ENCODE data around the gene PLPPR2.
"Not testable (repeated sequence)": the region's sequence is repeated elsewhere in the genome, so short reads cannot be mapped to it uniquely, and the experiment has no call there.

The PLPPR2 gene

DNA sequence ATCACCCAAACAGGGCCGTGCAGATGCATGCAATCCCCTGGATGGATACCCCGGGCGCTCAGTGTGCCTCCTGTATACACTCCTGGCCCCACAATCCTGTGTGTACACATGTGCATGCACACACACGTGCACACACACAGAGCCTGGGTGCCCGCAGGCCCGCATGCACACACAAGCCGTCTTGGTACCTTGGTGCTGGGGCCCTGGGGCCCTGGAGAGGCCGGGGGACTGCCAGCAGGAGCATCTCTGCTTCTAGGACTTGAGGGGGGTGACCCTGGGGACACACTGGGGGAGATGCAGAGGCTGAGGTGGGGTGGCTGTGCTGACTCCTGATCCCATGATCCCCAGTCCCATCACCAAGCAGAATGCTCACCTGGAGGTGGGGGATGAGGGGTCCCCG, 44.4 kb downstream of the PLPPR2 start:
- no peak for DNase-seq (ENCODE audit: low spot score)

DNA sequence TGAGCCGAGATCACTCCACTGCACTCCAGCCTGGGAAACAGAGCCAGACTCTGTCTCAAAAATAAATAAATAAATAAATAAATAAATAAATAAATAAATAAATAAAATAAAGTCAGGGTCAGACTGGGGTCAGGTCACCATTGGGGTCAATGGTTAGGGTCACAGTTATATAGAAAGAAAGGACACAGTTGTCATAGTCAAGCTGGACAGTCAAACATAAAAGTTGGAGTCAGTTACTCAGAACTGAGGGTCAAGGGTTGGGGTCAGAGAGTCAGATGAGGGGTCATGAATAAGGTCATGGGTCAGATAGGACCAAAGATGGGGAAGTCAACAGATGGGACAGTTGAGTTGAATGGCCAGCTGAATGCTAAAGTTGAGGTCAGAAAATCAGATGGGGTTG, 45.6 kb downstream of the PLPPR2 start:
- DNase-seq (ENCODE audit: low spot score) = no peak

DNA sequence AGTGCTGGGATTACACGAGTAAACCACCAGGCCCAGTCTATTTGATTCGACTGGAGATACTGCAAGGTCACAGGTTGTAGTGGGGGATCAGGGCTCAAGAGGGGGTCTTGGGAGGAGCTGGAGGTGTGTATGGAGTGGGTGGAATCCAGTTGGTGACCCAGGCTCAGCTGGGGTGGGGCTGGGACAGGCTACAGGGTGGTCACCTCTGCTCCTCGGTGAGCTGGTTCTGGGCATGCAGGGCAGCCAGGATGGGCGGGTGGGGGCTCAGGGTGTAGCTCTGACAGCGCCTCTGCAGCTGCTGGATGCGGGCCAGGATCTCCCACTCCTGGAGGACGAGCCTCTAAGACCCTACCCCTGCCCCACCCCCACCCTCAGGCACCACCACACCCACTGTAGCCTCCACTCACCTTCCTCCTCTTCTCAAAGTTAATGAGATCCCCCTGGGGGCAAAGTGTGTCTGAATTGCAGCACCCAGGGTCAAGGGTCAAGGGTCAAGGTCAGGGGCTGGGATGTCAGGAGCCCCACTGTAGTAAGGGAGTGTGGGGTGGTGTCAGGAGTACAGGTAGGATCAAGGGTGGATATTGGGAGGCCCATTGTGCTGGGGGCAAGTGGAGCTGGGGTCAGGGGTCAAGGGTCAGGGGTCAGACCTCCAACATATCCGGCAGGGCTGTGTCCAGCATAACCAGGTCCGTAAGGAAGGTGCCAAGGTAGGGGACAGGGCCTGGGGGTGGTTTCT, 46.7 kb downstream of the PLPPR2 start:
- DNase-seq (ENCODE audit: low spot score) = no peak

DNA sequence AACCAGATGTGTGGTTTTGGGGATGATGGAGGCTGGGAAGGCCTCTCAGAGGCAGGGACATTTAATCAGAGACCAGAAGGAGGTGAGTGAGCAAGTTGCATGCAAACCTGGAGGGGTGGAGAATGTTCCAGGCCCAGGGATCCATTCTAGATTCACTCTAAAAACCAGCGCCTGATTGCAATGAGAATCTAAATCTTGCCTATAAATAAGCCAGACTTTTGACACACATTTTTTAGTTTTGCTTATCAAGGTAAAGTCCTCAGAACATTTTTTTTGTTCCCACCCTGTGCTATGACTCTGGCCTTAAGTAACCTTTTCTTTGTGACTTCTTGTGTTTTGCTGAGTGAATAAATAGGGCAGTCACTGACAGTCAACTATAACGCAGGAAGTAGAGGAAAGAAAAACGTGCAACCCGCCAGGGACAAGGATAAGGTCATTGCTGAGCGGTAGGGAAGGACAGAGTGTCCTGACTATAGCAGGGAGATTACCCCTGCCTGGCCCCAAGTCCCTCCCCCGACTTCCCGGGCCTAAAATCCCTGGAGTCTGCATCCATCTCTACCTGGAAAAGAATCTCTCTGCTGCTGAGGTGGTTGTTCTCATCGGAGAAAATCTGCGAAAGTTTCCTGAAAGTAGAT, 49.5 kb downstream of the PLPPR2 start:
- no peak for DNase-seq (ENCODE audit: low spot score)

DNA sequence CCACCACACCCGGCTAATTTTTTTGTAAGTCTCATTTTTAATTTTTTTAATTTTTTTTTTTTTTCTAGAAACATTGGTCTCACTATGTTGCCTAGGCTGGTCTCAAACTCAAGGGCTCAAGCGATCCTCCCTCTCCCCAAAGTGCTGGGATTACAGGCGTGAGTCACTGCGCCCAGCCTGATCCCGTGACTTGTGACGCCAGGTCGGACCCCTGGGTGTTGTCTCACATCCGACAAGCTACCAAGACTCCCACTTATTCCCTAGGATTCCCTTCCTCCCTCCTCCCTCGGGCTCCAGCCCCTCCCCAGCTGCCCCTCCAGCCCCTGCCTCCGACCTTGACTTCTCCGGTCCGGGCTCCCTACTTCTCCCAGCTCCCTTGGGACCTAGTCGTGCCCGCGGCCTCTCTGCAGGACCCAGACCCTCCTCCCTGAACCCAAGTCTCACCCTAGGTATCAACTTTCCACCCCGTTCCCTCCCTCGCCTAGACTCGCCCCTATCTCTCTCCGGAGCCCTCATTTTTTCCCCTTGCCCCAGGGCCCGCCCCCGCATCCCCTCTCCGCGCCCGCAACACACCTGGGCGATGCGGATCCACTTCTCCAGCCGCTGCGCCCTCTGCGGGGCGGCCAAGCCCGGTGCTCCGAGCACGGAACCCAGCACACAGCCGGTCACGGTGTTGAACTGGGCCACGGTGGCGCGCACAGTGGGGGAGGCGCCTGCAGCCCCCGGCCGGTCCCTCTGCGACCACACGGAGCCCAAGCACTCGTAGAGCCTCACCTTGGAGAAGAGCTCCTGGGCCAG, 50.8 kb downstream of the PLPPR2 start:
- DNase-seq (ENCODE audit: low spot score) = no peak

DNA sequence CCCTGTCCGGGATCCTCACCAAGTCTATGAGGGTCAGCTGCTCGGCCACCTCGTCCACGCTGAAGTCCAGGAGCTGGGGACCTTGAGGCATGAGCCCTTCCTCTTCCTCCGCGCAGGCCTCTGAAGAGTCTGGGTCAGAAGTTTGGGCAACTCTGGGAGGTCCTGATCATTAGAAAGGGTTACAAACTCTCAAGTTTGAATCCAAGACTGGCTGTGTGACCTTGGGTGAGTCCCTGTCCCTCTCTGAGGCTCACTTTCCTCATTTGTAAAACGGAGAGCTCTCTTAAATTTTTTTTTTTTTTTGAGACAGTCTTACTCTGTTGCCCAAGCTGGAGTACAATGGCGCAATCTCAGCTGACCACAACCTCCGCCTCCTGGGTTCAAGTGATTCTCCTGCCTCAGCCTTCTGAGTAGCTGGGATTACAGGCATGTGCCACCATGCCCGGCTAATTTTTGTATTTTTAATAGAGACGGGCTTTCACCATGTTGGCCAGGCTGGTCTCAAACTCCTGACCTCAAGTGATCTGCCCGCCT, 51.5 kb downstream of the PLPPR2 start:
- DNase-seq (ENCODE audit: low spot score) = not testable (repeated sequence)

DNA sequence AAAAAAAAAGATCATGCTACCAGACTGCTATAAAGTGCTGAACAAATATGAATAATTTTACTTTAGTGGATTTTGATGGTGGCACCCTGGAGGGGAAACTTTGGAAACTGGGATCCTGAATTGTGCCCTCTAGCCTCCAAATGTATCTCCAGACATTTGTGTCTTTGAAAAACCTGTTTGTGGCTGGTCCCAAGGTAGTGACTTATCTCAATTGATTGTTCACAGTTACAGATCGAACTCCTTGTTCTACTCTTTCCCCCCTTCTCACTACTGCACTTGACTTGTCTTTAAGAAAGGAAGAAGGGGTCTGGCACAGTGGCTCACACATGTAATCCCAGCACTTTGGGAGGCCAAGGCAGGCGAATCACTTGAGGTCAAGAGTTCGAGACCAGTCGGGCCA, 53.4 kb downstream of the PLPPR2 start:
- DNase-seq (ENCODE audit: low spot score) = no peak

DNA sequence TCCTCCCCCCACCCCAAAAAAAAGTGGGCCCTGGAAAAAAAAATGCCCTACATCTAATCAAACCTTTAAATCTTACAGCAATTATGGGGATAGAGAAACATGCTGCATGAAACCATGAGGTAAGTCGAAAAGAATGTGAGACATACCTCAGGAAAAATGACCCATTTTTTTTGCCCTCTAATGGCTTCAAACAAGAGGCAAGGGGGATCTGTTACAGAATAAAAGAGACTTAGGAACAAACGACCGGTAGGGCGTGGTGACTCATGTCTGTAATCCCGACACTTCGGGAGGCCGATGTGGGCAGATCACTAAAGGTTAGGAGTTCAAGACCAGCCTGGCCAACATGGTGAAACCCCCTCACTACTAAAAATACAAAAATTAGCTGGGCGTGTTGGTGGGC, 55.5 kb downstream of the PLPPR2 start:
- DNase-seq (ENCODE audit: low spot score) = no peak

DNA sequence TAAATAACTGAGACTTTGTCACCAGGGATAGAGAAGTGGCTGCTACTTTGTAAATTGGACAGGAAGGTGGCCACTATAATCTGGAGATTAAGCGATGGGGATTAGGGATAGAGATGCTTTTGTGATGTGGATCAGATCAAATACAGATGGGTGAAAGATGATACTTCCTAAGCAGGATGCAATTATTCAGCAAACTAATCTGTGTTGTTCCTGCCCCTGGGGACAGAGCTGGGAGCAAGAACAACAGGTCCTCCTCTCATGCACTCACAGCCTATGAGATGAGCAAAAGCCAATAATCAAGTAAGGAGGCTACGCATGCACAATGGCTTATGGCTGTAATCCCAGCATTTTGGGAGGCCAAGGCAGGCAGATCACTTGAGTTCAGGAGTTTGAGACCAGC, 59.3 kb downstream of the PLPPR2 start:
- DNase-seq (ENCODE audit: low spot score) = no peak
